NCI-H128 (cell line): ENCODE results near the gene CYB5R4.
"Not testable (repeated sequence)": the region's sequence is repeated elsewhere in the genome, so short reads cannot be mapped to it uniquely, and the experiment has no call there.

Experiments
- DNase-seq: peaks from one replicate; lab custom pipeline; 2025; ENCODE audit not compliant: unreplicated experiment; lab: John Stamatoyannopoulos, UW

CYB5R4 gene

GRCh38 chr6:83907623-83908390 lies 48.3 kb downstream of the CYB5R4 start:
- not testable (repeated sequence) for DNase-seq

- DNase-seq, result no peak
Measured at GRCh38 chr6:83908813-83909212, 49.3 kb downstream of the CYB5R4 start.

GRCh38 chr6:83911278-83911677 lies 51.8 kb downstream of the CYB5R4 start:
- no peak for DNase-seq

- DNase-seq, result no peak
Measured at GRCh38 chr6:83914953-83915352, 55.5 kb downstream of the CYB5R4 start.

- no peak for DNase-seq
Measured at GRCh38 chr6:83917001-83917400, 57.5 kb downstream of the CYB5R4 start.

- DNase-seq, result no peak
Measured at GRCh38 chr6:83920017-83920416, 60.5 kb downstream of the CYB5R4 start.

- DNase-seq, result no peak
Measured at GRCh38 chr6:83921315-83921714, 61.8 kb downstream of the CYB5R4 start.

GRCh38 chr6:83927470-83927869 lies 68.0 kb downstream of the CYB5R4 start:
- DNase-seq, result no peak

- DNase-seq, result no peak
Measured at GRCh38 chr6:83928286-83928685, 68.8 kb downstream of the CYB5R4 start.

GRCh38 chr6:83946201-83946833 lies 86.8 kb downstream of the CYB5R4 start:
- not testable (repeated sequence) for DNase-seq

- DNase-seq, result not testable (repeated sequence)
Measured at GRCh38 chr6:83947983-83948382, 88.5 kb downstream of the CYB5R4 start.

- no peak for DNase-seq
Measured at GRCh38 chr6:83948851-83949250, 89.4 kb downstream of the CYB5R4 start.

- DNase-seq, result not testable (repeated sequence)
Measured at GRCh38 chr6:83951423-83951822, 91.9 kb downstream of the CYB5R4 start.

- DNase-seq, result no peak
Measured at GRCh38 chr6:83952830-83953229, 93.3 kb downstream of the CYB5R4 start.

- no peak for DNase-seq
Measured at GRCh38 chr6:83954371-83954770, 94.9 kb downstream of the CYB5R4 start.

- DNase-seq, result no peak
Measured at GRCh38 chr6:83958241-83958685, 98.8 kb downstream of the CYB5R4 start.

- no peak for DNase-seq
Measured at GRCh38 chr6:83960664-83961063, 101.2 kb downstream of the CYB5R4 start.

- DNase-seq, result no peak
Measured at GRCh38 chr6:83962582-83962981, 103.1 kb downstream of the CYB5R4 start.

GRCh38 chr6:83966539-83966938 lies 107.0 kb downstream of the CYB5R4 start:
- no peak for DNase-seq

GRCh38 chr6:83970582-83970981 lies 111.1 kb downstream of the CYB5R4 start:
- DNase-seq, result no peak

- no peak for DNase-seq
Measured at GRCh38 chr6:83974409-83975050, 115.0 kb downstream of the CYB5R4 start.
